SK-N-SH (cell line): ENCODE results near the gene ERAP2.

ENCODE experiments used
- EP300 ChIP-seq, 2 experiments: IDR thresholded peaks; 2 replicates each; pipeline versions ENCODE4 v1.4.0 to v1.6.1; 2012; ENCODE audit warnings: borderline replicate concordance in 1 of 2, low read depth in 1 of 2, low read length in 1 of 2
- EZH2phosphoT487 ChIP-seq: fragments of 200-600 bp; sonication (generic); IDR thresholded peaks from 2 replicates; pipeline ENCODE4 v1.6.1; 2017; ENCODE audit warnings: low read depth, mixed run types, mild to moderate bottlenecking, antibody characterized with exemption, moderate library complexity, borderline replicate concordance
- MAX ChIP-seq: IDR thresholded peaks from 2 replicates; pipeline ENCODE4 v1.4.0; 2012; ENCODE audit warnings: low read depth
- MXI1 ChIP-seq: IDR thresholded peaks from 2 replicates; pipeline ENCODE4 v1.6.1; 2012; ENCODE audit warnings: mild to moderate bottlenecking, low read depth, low read length, improper control_type of control experiment
- TAF1 ChIP-seq: IDR thresholded peaks from 2 replicates; pipeline ENCODE4 v1.6.1; 2012; ENCODE audit warnings: low read depth, mild to moderate bottlenecking, low read length, moderate library complexity, borderline replicate concordance
- TF ChIP-seq, protein P1 (sequence below): fragments of 200-600 bp; sonication (generic); IDR thresholded peaks from 2 replicates; pipeline ENCODE4 v1.6.1; 2017; ENCODE audit warnings: antibody characterized with exemption, mild to moderate bottlenecking, moderate library complexity
- TF ChIP-seq, protein P2 (sequence below): fragments of 150-350 bp; IDR thresholded peaks from 2 replicates; pipeline ENCODE4 v1.6.1; 2017; ENCODE audit warnings: antibody characterized with exemption, low read length, low read depth, borderline replicate concordance

DNA sequence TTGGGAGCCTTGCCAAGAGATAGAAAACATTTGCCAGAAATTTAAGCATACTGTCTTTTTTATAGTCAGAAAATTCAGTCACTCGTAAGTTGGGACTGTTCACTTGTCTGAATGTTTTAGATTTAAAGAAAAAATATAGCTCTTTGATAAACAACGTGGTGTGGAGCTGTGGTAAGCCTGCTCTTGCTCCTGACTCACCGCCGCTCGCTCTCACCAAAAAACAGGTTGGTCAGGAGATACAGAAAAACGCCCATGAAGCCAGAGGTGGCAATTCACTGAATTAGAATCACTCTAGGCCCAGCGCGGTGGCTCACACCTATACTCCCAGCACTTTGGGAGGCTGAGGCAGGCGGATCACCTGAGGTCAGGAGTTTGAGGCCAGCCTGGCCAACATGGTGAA lies 65.8 kb downstream of the ERAP2 start:
- TF ChIP-seq, protein P1, sequence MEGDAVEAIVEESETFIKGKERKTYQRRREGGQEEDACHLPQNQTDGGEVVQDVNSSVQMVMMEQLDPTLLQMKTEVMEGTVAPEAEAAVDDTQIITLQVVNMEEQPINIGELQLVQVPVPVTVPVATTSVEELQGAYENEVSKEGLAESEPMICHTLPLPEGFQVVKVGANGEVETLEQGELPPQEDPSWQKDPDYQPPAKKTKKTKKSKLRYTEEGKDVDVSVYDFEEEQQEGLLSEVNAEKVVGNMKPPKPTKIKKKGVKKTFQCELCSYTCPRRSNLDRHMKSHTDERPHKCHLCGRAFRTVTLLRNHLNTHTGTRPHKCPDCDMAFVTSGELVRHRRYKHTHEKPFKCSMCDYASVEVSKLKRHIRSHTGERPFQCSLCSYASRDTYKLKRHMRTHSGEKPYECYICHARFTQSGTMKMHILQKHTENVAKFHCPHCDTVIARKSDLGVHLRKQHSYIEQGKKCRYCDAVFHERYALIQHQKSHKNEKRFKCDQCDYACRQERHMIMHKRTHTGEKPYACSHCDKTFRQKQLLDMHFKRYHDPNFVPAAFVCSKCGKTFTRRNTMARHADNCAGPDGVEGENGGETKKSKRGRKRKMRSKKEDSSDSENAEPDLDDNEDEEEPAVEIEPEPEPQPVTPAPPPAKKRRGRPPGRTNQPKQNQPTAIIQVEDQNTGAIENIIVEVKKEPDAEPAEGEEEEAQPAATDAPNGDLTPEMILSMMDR, result no peak
- no peak for TF ChIP-seq TAF1
- TF ChIP-seq, protein P2, sequence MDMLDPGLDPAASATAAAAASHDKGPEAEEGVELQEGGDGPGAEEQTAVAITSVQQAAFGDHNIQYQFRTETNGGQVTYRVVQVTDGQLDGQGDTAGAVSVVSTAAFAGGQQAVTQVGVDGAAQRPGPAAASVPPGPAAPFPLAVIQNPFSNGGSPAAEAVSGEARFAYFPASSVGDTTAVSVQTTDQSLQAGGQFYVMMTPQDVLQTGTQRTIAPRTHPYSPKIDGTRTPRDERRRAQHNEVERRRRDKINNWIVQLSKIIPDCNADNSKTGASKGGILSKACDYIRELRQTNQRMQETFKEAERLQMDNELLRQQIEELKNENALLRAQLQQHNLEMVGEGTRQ, result no peak
- no peak for TF ChIP-seq EP300 (IDR thresholded peaks at IDR 0.05; ENCODE audit: borderline replicate concordance in 1 of 2, low read depth in 1 of 2, low read length in 1 of 2)
- no peak for TF ChIP-seq MAX
- no peak for TF ChIP-seq EZH2phosphoT487
- TF ChIP-seq MXI1, result no peak
